HG02852 (cell line): ENCODE data around the gene FAM114A1.
"Not testable (repeated sequence)": the region's sequence is repeated elsewhere in the genome, so short reads cannot be mapped to it uniquely, and the experiment has no call there.

Experiments used
- ATAC-seq: cut with Tn5 transposase; IDR thresholded peaks from one replicate; pipeline ENCODE4 v1.9.1; 2021; ENCODE audit warnings: mild to moderate bottlenecking, moderate library complexity; ENCODE audit not compliant: unreplicated experiment

The FAM114A1 gene

GRCh38 chr4:38959248-38959647 is 91.6 kb downstream of the FAM114A1 start:
- not testable (repeated sequence) for ATAC-seq

- no peak for ATAC-seq
These were observed 97.6 kb downstream of the FAM114A1 start for GRCh38 chr4:38964942-38965775.

GRCh38 chr4:38965866-38966265 is 98.3 kb downstream of the FAM114A1 start:
- no peak for ATAC-seq

GRCh38 chr4:38967260-38968095 is 99.9 kb downstream of the FAM114A1 start:
- ATAC-seq, result no peak

GRCh38 chr4:38968668-38969067 is 101.1 kb downstream of the FAM114A1 start:
- ATAC-seq, result no peak

GRCh38 chr4:38976308-38976707 is 108.7 kb downstream of the FAM114A1 start:
- ATAC-seq, result no peak

- no peak for ATAC-seq
These were observed 111.5 kb downstream of the FAM114A1 start for GRCh38 chr4:38979081-38979480.

GRCh38 chr4:38979511-38980230 is 112.1 kb downstream of the FAM114A1 start:
- no peak for ATAC-seq

- peak; percentile 36 for ATAC-seq
These were observed 113.5 kb downstream of the FAM114A1 start for GRCh38 chr4:38980903-38981676.

GRCh38 chr4:38982361-38983095 is 114.9 kb downstream of the FAM114A1 start:
- ATAC-seq, result no peak

- no peak for ATAC-seq
These were observed 115.7 kb downstream of the FAM114A1 start for GRCh38 chr4:38983291-38983690.

- no peak for ATAC-seq
These were observed 116.4 kb downstream of the FAM114A1 start for GRCh38 chr4:38983787-38984598.

GRCh38 chr4:38985410-38986100 is 117.9 kb downstream of the FAM114A1 start:
- no peak for ATAC-seq

- no peak for ATAC-seq
These were observed 119.9 kb downstream of the FAM114A1 start for GRCh38 chr4:38987491-38987890.

GRCh38 chr4:38988353-38988752 is 120.7 kb downstream of the FAM114A1 start:
- ATAC-seq, result not testable (repeated sequence)

- ATAC-seq, result no peak
These were observed 121.9 kb downstream of the FAM114A1 start for GRCh38 chr4:38989487-38989886.

GRCh38 chr4:38990241-38990640 is 122.6 kb downstream of the FAM114A1 start:
- ATAC-seq, result no peak

- ATAC-seq, result no peak
These were observed 126.1 kb downstream of the FAM114A1 start for GRCh38 chr4:38993683-38994082.
